ENCODE data around the gene GOT1.

GOT1 gene

DNA sequence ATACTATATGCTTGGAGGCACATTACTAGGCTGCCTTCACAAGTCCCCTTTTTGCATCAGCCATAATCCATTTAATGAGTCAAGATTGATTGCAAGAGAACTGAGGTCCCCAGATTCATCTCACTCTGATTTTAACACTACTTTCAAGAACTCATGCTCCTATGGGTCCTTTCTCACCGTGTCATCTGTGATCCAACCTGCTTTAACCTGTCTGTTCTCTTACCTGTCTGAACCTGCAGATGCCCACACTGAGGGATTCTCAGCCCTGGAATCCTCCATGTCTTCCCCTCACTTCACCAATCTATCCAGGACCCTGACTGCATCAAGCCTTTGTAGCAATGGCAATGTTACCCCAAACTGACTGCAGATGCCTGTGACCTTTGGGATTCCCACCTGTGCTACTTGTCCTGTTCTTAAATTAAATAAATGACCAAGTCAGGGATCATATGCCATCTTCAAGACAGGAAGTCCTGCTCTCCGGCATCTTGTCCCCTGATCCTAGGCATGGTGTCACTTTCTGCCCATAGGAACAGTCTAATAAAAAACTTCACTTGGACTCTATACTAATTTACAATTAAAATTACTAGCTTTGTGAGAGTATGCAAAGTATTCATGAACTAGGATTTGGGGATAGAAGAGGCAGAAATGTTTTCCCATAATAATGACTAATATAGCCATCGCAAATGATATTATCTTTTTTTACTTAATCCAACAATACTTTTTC lies 25.9 kb upstream of the GOT1 start:
- no peak for DNase-seq
- H3K27ac ChIP-seq (ENCODE audit: insufficient read depth, low read length, poor library complexity, severe bottlenecking), result no peak overlapping the region
- H3K4me1 ChIP-seq (ENCODE audit: control insufficient read depth, insufficient read depth, low read length, poor library complexity, severe bottlenecking), result no peaks in the 10 kb centered on the region
- H3K4me3 ChIP-seq (ENCODE audit: insufficient read depth, low read depth, low read length, poor library complexity, severe bottlenecking), result no peak overlapping the region
- no peaks in the 10 kb centered on the region for H3K9me3 ChIP-seq (ENCODE audit: control insufficient read depth, low read length)
- H3K27me3 ChIP-seq (replicated peaks; ENCODE audit: control insufficient read depth, insufficient read depth, low read length, poor library complexity, severe bottlenecking), result no peaks in the 10 kb centered on the region
- no peaks in the 10 kb centered on the region for H3K36me3 ChIP-seq (ENCODE audit: control insufficient read depth, insufficient read depth, low read length)

- H3K27ac ChIP-seq (ENCODE audit: insufficient read depth, low read length, poor library complexity, severe bottlenecking), result no peak overlapping the region
- H3K27me3 ChIP-seq (replicated peaks; ENCODE audit: control insufficient read depth, insufficient read depth, low read length, poor library complexity, severe bottlenecking), result no peaks in the 10 kb centered on the region
- H3K4me1 ChIP-seq (ENCODE audit: control insufficient read depth, insufficient read depth, low read length, poor library complexity, severe bottlenecking), result no peaks in the 10 kb centered on the region
- no peaks in the 10 kb centered on the region for H3K36me3 ChIP-seq (ENCODE audit: control insufficient read depth, insufficient read depth, low read length)
- H3K4me3 ChIP-seq (ENCODE audit: insufficient read depth, low read depth, low read length, poor library complexity, severe bottlenecking), result no peak overlapping the region
- DNase-seq, result no peak
- H3K9me3 ChIP-seq (ENCODE audit: control insufficient read depth, low read length), result no peaks in the 10 kb centered on the region
These were observed 21.6 kb upstream of the GOT1 start for GRCh38 chr10:99451981-99452380.

DNA sequence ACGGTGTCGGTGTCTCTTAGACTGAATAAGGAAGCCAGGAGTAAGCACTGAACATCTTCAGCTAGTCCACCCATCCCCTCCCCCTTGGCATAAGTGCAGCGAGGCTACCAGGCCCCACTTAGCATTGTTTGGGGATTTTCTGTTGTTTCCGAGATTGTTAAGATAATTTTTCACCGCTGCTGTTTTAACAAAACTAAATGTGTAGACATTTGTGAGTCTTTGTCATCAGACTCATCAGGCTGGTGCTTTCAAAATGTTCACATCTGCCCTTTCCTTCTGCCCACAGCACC lies 21.0 kb upstream of the GOT1 start:
- no peaks in the 10 kb centered on the region for H3K9me3 ChIP-seq (ENCODE audit: control insufficient read depth, low read length)
- no peaks in the 10 kb centered on the region for H3K36me3 ChIP-seq (ENCODE audit: control insufficient read depth, insufficient read depth, low read length)
- no peak for DNase-seq
- H3K27ac ChIP-seq (ENCODE audit: insufficient read depth, low read length, poor library complexity, severe bottlenecking), result no peak overlapping the region
- no peaks in the 10 kb centered on the region for H3K27me3 ChIP-seq (replicated peaks; ENCODE audit: control insufficient read depth, insufficient read depth, low read length, poor library complexity, severe bottlenecking)
- H3K4me1 ChIP-seq (ENCODE audit: control insufficient read depth, insufficient read depth, low read length, poor library complexity, severe bottlenecking), result no peaks in the 10 kb centered on the region
- no peak overlapping the region for H3K4me3 ChIP-seq (ENCODE audit: insufficient read depth, low read depth, low read length, poor library complexity, severe bottlenecking)

GRCh38 chr10:99450624-99451498 lies 20.4 kb upstream of the GOT1 start:
- H3K9me3 ChIP-seq (ENCODE audit: control insufficient read depth, low read length), result no peaks in the 10 kb centered on the region
- H3K4me3 ChIP-seq (ENCODE audit: insufficient read depth, low read depth, low read length, poor library complexity, severe bottlenecking), result no peak overlapping the region
- no peak for DNase-seq
- H3K4me1 ChIP-seq (ENCODE audit: control insufficient read depth, insufficient read depth, low read length, poor library complexity, severe bottlenecking), result no peaks in the 10 kb centered on the region
- no peaks in the 10 kb centered on the region for H3K36me3 ChIP-seq (ENCODE audit: control insufficient read depth, insufficient read depth, low read length)
- H3K27me3 ChIP-seq (replicated peaks; ENCODE audit: control insufficient read depth, insufficient read depth, low read length, poor library complexity, severe bottlenecking), result no peaks in the 10 kb centered on the region
- H3K27ac ChIP-seq (ENCODE audit: insufficient read depth, low read length, poor library complexity, severe bottlenecking), result no peak overlapping the region

DNA sequence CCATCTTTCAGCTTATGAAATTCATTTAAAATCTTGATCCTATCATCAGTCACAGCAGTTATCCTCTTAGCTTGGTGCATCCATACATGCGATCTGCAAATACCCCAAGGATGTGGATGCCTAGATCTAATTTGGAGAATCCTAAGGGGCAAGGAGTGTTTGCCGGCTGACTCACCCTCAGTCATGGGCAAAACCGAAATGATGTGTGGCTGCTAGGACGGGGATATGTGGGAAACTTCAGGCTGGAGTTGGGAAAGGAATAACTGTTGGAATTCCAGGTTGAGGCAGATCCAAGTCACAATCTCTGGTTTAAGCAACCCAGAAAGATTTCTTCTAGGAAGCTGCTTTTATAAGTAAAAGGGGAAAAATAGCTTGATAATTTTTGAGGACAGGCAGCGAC lies 19.7 kb upstream of the GOT1 start:
- H3K36me3 ChIP-seq (ENCODE audit: control insufficient read depth, insufficient read depth, low read length), result no peaks in the 10 kb centered on the region
- H3K9me3 ChIP-seq (ENCODE audit: control insufficient read depth, low read length), result no peaks in the 10 kb centered on the region
- H3K4me1 ChIP-seq (ENCODE audit: control insufficient read depth, insufficient read depth, low read length, poor library complexity, severe bottlenecking), result no peaks in the 10 kb centered on the region
- H3K4me3 ChIP-seq (ENCODE audit: insufficient read depth, low read depth, low read length, poor library complexity, severe bottlenecking), result no peak overlapping the region
- no peak overlapping the region for H3K27ac ChIP-seq (ENCODE audit: insufficient read depth, low read length, poor library complexity, severe bottlenecking)
- H3K27me3 ChIP-seq (replicated peaks; ENCODE audit: control insufficient read depth, insufficient read depth, low read length, poor library complexity, severe bottlenecking), result no peaks in the 10 kb centered on the region
- DNase-seq, result no peak

DNA sequence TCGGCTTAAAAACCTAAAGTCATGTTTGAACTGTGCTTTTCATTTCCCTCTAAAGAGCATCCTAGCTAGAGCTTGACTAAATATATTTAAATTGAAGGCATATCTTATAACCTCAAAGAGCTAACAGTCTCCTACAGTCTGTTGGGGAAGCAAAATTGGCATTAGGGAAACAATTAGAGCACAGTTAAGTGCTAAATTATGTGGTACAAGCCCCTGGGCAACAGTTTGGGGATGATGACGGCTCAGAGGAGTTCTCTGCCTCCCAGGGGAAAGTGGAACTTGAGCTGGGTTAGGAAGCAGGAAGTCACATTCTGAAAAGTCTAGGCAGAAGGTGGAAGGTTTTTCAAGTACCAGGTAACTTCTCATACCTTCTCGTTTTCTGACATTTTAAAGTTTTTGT lies 18.6 kb upstream of the GOT1 start:
- H3K27ac ChIP-seq (ENCODE audit: insufficient read depth, low read length, poor library complexity, severe bottlenecking), result no peak overlapping the region
- DNase-seq, result no peak
- no peaks in the 10 kb centered on the region for H3K9me3 ChIP-seq (ENCODE audit: control insufficient read depth, low read length)
- H3K27me3 ChIP-seq (replicated peaks; ENCODE audit: control insufficient read depth, insufficient read depth, low read length, poor library complexity, severe bottlenecking), result no peaks in the 10 kb centered on the region
- H3K4me3 ChIP-seq (ENCODE audit: insufficient read depth, low read depth, low read length, poor library complexity, severe bottlenecking), result no peak overlapping the region
- H3K4me1 ChIP-seq (ENCODE audit: control insufficient read depth, insufficient read depth, low read length, poor library complexity, severe bottlenecking), result no peaks in the 10 kb centered on the region
- no peaks in the 10 kb centered on the region for H3K36me3 ChIP-seq (ENCODE audit: control insufficient read depth, insufficient read depth, low read length)

DNA sequence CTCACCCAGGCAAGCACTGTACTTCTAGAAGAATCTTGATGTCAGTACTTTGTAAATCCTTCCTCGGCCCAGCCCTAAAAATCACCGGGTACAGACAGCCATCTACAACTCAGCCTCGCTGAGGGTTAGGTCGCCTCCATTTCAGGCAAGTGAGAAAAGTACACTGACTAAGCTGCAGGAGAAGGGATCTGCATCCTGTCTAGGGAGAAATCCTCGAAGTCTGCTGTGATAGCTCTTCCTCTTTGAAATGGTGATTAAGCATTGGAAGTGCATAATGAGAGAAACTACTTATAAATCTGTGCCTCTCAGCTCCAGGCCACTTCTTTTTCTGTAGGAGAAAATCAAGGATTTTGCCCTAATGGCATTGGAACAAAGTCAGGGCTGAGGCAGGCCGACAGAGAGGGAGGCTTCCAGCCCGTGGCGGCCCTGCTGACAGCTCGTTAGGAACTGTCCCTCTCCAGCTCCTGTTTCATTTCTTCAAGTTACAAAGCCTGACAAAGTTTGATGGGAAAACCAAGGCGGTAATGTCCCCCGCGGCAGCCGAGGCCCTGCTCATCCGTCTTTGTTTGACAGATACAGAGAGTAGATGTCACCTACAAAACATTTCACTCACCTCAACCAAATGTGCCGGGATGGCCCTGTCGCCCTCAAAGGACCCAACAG lies 14.1 kb upstream of the GOT1 start:
- DNase-seq, result no peak
- H3K27me3 ChIP-seq (replicated peaks; ENCODE audit: control insufficient read depth, insufficient read depth, low read length, poor library complexity, severe bottlenecking), result no peaks in the 10 kb centered on the region
- no peak overlapping the region for H3K4me3 ChIP-seq (ENCODE audit: insufficient read depth, low read depth, low read length, poor library complexity, severe bottlenecking)
- H3K36me3 ChIP-seq (ENCODE audit: control insufficient read depth, insufficient read depth, low read length), result no peaks in the 10 kb centered on the region
- H3K9me3 ChIP-seq (ENCODE audit: control insufficient read depth, low read length), result no peaks in the 10 kb centered on the region
- H3K4me1 ChIP-seq (ENCODE audit: control insufficient read depth, insufficient read depth, low read length, poor library complexity, severe bottlenecking), result no peaks in the 10 kb centered on the region
- no peak overlapping the region for H3K27ac ChIP-seq (ENCODE audit: insufficient read depth, low read length, poor library complexity, severe bottlenecking)

GRCh38 chr10:99443500-99443899 lies 13.1 kb upstream of the GOT1 start:
- H3K4me3 ChIP-seq (ENCODE audit: insufficient read depth, low read depth, low read length, poor library complexity, severe bottlenecking), result no peak overlapping the region
- no peaks in the 10 kb centered on the region for H3K9me3 ChIP-seq (ENCODE audit: control insufficient read depth, low read length)
- no peaks in the 10 kb centered on the region for H3K27me3 ChIP-seq (replicated peaks; ENCODE audit: control insufficient read depth, insufficient read depth, low read length, poor library complexity, severe bottlenecking)
- no peak overlapping the region for H3K27ac ChIP-seq (ENCODE audit: insufficient read depth, low read length, poor library complexity, severe bottlenecking)
- H3K36me3 ChIP-seq (ENCODE audit: control insufficient read depth, insufficient read depth, low read length), result no peaks in the 10 kb centered on the region
- no peaks in the 10 kb centered on the region for H3K4me1 ChIP-seq (ENCODE audit: control insufficient read depth, insufficient read depth, low read length, poor library complexity, severe bottlenecking)
- no peak for DNase-seq

- Histone ChIP-seq H3K4me3 (ENCODE audit: insufficient read depth, low read depth, low read length, poor library complexity, severe bottlenecking) (no peak overlapping the region), H3K27ac (ENCODE audit: insufficient read depth, low read length, poor library complexity, severe bottlenecking) (no peak overlapping the region), H3K4me1 (ENCODE audit: control insufficient read depth, insufficient read depth, low read length, poor library complexity, severe bottlenecking) (no peaks in the 10 kb centered on the region), H3K9me3 (ENCODE audit: control insufficient read depth, low read length) (no peaks in the 10 kb centered on the region), H3K36me3 (ENCODE audit: control insufficient read depth, insufficient read depth, low read length) (no peaks in the 10 kb centered on the region), H3K27me3 (replicated peaks; ENCODE audit: control insufficient read depth, insufficient read depth, low read length, poor library complexity, severe bottlenecking) (no peaks in the 10 kb centered on the region)
- DNase-seq, result no peak
These were observed 12.0 kb upstream of the GOT1 start for GRCh38 chr10:99442394-99442793.

DNA sequence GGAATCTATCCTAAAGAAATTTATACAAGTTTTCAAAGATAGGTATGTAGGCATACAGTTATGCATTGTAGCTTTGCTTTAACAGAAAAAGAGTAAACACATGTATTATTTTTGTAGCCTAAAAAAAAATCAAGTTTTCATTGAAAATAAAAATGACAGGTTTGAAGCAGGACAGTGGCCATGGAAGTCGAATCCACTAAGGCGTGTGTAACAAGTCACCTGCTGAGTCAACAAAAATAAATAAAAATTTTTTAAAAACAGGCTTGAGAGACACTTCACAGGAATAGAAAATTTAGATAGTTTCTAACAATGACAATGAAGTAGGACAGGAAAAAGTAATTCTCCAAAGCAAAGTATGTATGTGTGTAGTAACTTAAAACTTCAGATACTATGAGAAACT lies 8.5 kb upstream of the GOT1 start:
- Histone ChIP-seq H3K36me3 (ENCODE audit: control insufficient read depth, insufficient read depth, low read length) (no peaks in the 10 kb centered on the region), H3K4me1 (ENCODE audit: control insufficient read depth, insufficient read depth, low read length, poor library complexity, severe bottlenecking) (no peaks in the 10 kb centered on the region), H3K4me3 (ENCODE audit: insufficient read depth, low read depth, low read length, poor library complexity, severe bottlenecking) (no peak overlapping the region), H3K27ac (ENCODE audit: insufficient read depth, low read length, poor library complexity, severe bottlenecking) (no peak overlapping the region), H3K9me3 (ENCODE audit: control insufficient read depth, low read length) (no peaks in the 10 kb centered on the region), H3K27me3 (replicated peaks; ENCODE audit: control insufficient read depth, insufficient read depth, low read length, poor library complexity, severe bottlenecking) (no peaks in the 10 kb centered on the region)
- no peak for DNase-seq
